Body of pancreas (tissue), 4 donors: ENCODE data around the gene YIF1B. TPM values are rescaled to one million over a fixed set of nuclear protein-coding genes. Genes with fewer than 3 reads are reported as not detected.
A peak's percentile ranks its signal among the peaks of the same experiment; 100 is the strongest.

ENCODE experiments used
- ATAC-seq: fragments of 150-250 bp; one replicate; pipeline ENCODE4 v1.9.1; 2016
- DNase-seq, 4 donors: peaks; one replicate each; pipeline ENCODE4 v3.0.0-alpha.2; 2019
- H3K27ac ChIP-seq, 4 donors: fragments of 200-600 bp; sonication (generic); 1 replicate in 3 of 4; 2 replicates in 1 of 4; pipeline versions ENCODE4 v1.5.1 to v1.6.1; 2016 to 2019; ENCODE audit warnings: mild to moderate bottlenecking in 1 of 4, mixed read lengths in 1 of 4, moderate library complexity in 1 of 4
- H3K27me3 ChIP-seq, 2 donors: fragments of 200-600 bp; sonication (generic); one replicate each; pipeline ENCODE4 v1.6.0; 2016; ENCODE audit warnings: mild to moderate bottlenecking in 1 of 2
- H3K36me3 ChIP-seq, 2 donors: fragments of 200-600 bp; sonication (generic); replicated peaks in 1 of 2; 2 replicates each; pipeline ENCODE4 v1.5.1; 2016; ENCODE audit warnings: low read depth in 2 of 2; ENCODE audit not compliant: insufficient read depth in 1 of 2
- H3K4me1 ChIP-seq: fragments of 200-600 bp; sonication (generic); one replicate; pipeline ENCODE4 v1.6.0; 2016
- H3K4me3 ChIP-seq, 2 donors: fragments of 200-600 bp; sonication (generic); 1 replicate in 1 of 2; 2 replicates in 1 of 2; pipeline ENCODE4 v1.5.1; 2016 to 2019
- H3K9me3 ChIP-seq, 3 donors: fragments of 200-600 bp; sonication (generic); 1 replicate in 2 of 3; 2 replicates in 1 of 3; pipeline ENCODE4 v1.5.1; 2016
- CTCF ChIP-seq, 7 experiments: fragments of 450-650 bp in 4 of 7; fragments of 200-600 bp in 3 of 7; sonication (generic) in 3 of 7; IDR thresholded peaks; one replicate each; pipeline ENCODE4 v1.5.1; 2016 to 2019; ENCODE audit warnings: antibody characterized with exemption in 7 of 7
- POLR2A ChIP-seq, 3 donors: fragments of 450-650 bp; IDR thresholded peaks; one replicate each; pipeline ENCODE4 v1.6.1; 2016; ENCODE audit warnings: antibody characterized with exemption in 3 of 3, mild to moderate bottlenecking in 2 of 3
- WGBS, 2 donors: methylation state at CpG; one replicate each; pipeline ENCODE4 v1.1.5; 2017; 5-methylcytosine and 5-hydroxymethylcytosine counted together
- intact Hi-C: fragments of 100-400 bp; cut with DNase I; formaldehyde crosslinking; loops from one replicate; pipeline ENCODE4 v1.15.1; 2023
- total RNA-seq, 2 donors: library from RNA; depleted of rRNA; stranded (reverse); fragments of >200 nt; gene quantifications; one replicate each; pipeline ENCODE4 v1.1.0, GENCODE V29; 2016

The YIF1B gene
- total RNA-seq, 2 donors from 2014 or later: 8.2 to 22.3 TPM

DNA sequence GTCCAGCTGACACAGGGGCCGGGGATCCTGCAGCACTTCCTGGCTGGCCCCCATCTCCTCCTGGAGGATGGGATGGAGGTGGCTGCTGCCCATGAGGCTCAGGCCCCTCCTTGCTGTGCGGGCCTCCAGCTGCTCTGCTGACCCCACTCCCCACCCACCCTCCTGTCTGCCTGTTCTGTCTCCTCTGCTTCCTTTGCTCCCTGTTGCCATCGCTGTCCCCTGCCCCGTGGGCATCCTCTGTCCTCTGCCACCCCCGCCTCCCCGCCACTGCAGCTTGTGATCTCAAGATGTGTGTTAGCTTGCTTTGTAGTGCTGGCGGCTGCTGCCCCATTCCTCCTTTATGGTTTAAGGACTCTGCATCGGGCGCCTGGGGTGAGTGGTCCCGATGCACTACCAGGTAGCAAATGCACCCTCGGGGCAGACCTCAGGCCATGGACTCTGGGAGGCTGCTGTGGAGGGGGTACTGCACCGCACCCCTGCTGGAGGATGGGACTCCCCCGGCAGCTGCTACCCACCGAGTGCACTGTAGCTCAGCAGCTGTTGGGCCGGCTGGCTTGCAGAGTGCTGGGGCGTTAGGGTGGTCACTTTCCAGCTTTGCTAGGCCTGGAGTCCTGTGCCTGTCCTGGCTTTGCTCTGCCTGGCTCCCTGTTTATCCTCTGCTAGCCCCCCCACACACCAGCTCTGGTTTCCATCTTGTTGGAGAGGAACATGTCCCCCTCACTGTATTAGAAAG lies 27.5 kb downstream of the YIF1B start:
- Histone ChIP-seq H3K9me3 (no peaks in the 10 kb centered on the region), H3K36me3 (peaks cover 0 to 3% of the 10 kb centered on the region in 2 donors), H3K4me3 (no peak overlapping the region), H3K27me3 (no peaks in the 10 kb centered on the region), H3K27ac (peak overlapping the region in 2 of 4 donors; percentile 9 to 19), H3K4me1 (peaks cover 26% of the 10 kb centered on the region)
- intact Hi-C loops: no loop called here
- TF ChIP-seq CTCF (IDR thresholded peaks at IDR 0.05) (no peak), POLR2A (IDR thresholded peaks at IDR 0.05) (no peak)
- 94% methylated on average over 11 to 14 of the region's 16 CpGs for WGBS, 2 donors
- DNase-seq (no peak), ATAC-seq (no peak)

DNA sequence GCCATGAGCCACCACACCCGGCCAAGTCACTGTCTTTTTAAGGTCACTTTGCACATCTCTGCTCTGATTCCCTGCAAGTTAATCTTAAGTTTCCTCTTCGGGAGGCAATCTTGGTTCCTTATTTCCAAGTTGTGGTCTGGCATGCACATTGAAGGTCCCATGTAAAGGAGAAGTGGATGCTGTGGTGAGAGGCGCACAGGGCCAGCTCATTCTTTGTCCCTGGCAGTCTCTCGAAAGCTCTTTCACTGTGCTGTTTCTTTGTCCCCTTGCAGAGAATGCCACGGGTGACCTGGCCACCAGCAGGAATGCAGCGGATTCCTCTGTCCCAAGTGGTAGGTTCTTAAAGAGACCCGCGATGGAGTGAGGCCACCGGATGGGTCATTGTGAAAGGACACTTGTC lies 28.1 kb downstream of the YIF1B start:
- DNase-seq (peak in 1 of 4 donors; percentile 49), ATAC-seq (no peak)
- intact Hi-C loops: no loop called here
- Histone ChIP-seq H3K27ac (no peak overlapping the region), H3K4me1 (peaks cover 31% of the 10 kb centered on the region), H3K4me3 (no peak overlapping the region), H3K36me3 (peaks cover 0 to 3% of the 10 kb centered on the region in 2 donors), H3K9me3 (no peaks in the 10 kb centered on the region), H3K27me3 (no peaks in the 10 kb centered on the region)
- WGBS, 2 donors: 82 to 94% methylated on average over 4 to 9 of the region's 9 CpGs
- TF ChIP-seq POLR2A (IDR thresholded peaks at IDR 0.05): no peak
- TF ChIP-seq CTCF (IDR thresholded peaks at IDR 0.05): no peak

GRCh38 chr19:38285567-38285966 lies 30.2 kb downstream of the YIF1B start:
- no peaks in the 10 kb centered on the region for H3K9me3 ChIP-seq
- intact Hi-C loops: no loop called here
- no peak overlapping the region for H3K4me3 ChIP-seq
- 89 to 91% methylated on average over 5 of the region's 5 CpGs for WGBS, 2 donors
- ATAC-seq: no peak
- no peaks in the 10 kb centered on the region for H3K27me3 ChIP-seq
- H3K36me3 ChIP-seq: peaks cover 0 to 3% of the 10 kb centered on the region in 2 donors
- no peak for DNase-seq
- peaks cover 38% of the 10 kb centered on the region for H3K4me1 ChIP-seq
- H3K27ac ChIP-seq: no peak overlapping the region
- TF ChIP-seq CTCF (IDR thresholded peaks at IDR 0.05) (no peak), POLR2A (IDR thresholded peaks at IDR 0.05) (no peak)

- ATAC-seq (no peak), DNase-seq (peak in 1 of 4 donors; percentile 41)
- TF ChIP-seq POLR2A (IDR thresholded peaks at IDR 0.05) (no peak), CTCF (IDR thresholded peaks at IDR 0.05) (no peak)
- Histone ChIP-seq H3K27me3 (no peaks in the 10 kb centered on the region), H3K4me3 (no peak overlapping the region), H3K36me3 (peaks cover 0 to 3% of the 10 kb centered on the region in 2 donors), H3K9me3 (no peaks in the 10 kb centered on the region), H3K27ac (no peak overlapping the region), H3K4me1 (peaks cover 38% of the 10 kb centered on the region)
- 62 to 83% methylated on average over 7 of the region's 7 CpGs for WGBS, 2 donors
- intact Hi-C loops: no loop called here
Measured at GRCh38 chr19:38284422-38284821, 31.3 kb downstream of the YIF1B start.

GRCh38 chr19:38283271-38283670 lies 32.5 kb downstream of the YIF1B start:
- H3K27me3 ChIP-seq: no peaks in the 10 kb centered on the region
- TF ChIP-seq POLR2A (IDR thresholded peaks at IDR 0.05) (no peak), CTCF (IDR thresholded peaks at IDR 0.05) (no peak)
- 80 to 96% methylated on average over 8 of the region's 8 CpGs for WGBS, 2 donors
- DNase-seq (no peak), ATAC-seq (no peak)
- intact Hi-C loops: no loop called here
- peaks cover 45% of the 10 kb centered on the region for H3K4me1 ChIP-seq
- H3K27ac ChIP-seq: peak overlapping the region in 1 of 4 donors; percentile 28
- no peak overlapping the region for H3K4me3 ChIP-seq
- no peaks in the 10 kb centered on the region for H3K36me3 ChIP-seq
- no peaks in the 10 kb centered on the region for H3K9me3 ChIP-seq
